K562 (cell line): ENCODE measurements around the gene PPARD. TPM values are rescaled to one million over a fixed set of nuclear protein-coding genes. Genes with fewer than 3 reads are reported as not detected.

Source experiments
- ATAC-seq: fragments of 200-7000 bp; cut with Tn5 transposase; 3 replicates; pipeline ENCODE4 v1.9.1; 2020; ENCODE audit warnings: moderate library complexity
- BruUV-seq: library from RNA; stranded (reverse); fragments of 400-500 nt; replicated peaks from 2 replicates; lab custom pipeline; 2021; lab: Mats Ljungman, UMichigan
- CTCF ChIA-PET: fragments of 300-600 bp; formaldehyde crosslinking; extraction: SDS; loops from one replicate; lab custom pipeline; 2021; ENCODE audit warnings: low intra/inter-chr PET ratio; lab: Yijun Ruan, JAX
- POLR2A ChIA-PET: fragments of 300-600, 350-650 bp; sonication (Branson Sonifier 250); formaldehyde crosslinking; extraction: SDS; loops from one replicate; lab custom pipeline; 2021; ENCODE audit warnings: antibody characterized with exemption, inconsistent platforms; lab: Yijun Ruan, JAX
- DNase-seq, 4 experiments: peaks; one replicate each; pipeline versions ENCODE4 v3.0.0 to v3.0.0-alpha.2; 2011 to 2018; ENCODE audit warnings: low spot score in 3 of 4, mixed read lengths in 3 of 4; ENCODE audit errors: extremely low read depth in 1 of 4
- FAIRE-seq: peaks from 2 replicates; lab custom pipeline; 2011; peaks lifted over from hg19 to GRCh38; lab: Jason Lieb, UNC
- H2AFZ ChIP-seq: 2 replicates; pipeline ENCODE4 v1.6.0; 2011; ENCODE audit warnings: low read depth, low read length, control low read depth, inconsistent platforms
- H3K27ac ChIP-seq: fragments of 200-600 bp; 3 replicates; pipeline ENCODE4 v1.8.0; 2011; ENCODE audit warnings: low read depth, mild to moderate bottlenecking, control low read depth, inconsistent platforms, low read length, moderate library complexity, mixed read lengths; ENCODE audit errors: extremely low read depth
- H3K27me3 ChIP-seq, 2 experiments: fragments of 300-600 bp in 1 of 2; 2 replicates in 1 of 2; 3 replicates in 1 of 2; pipeline versions ENCODE4 v1.6.0 to v1.8.0; 2011; ENCODE audit warnings: inconsistent platforms in 2 of 2, low read length in 2 of 2, mild to moderate bottlenecking in 1 of 2, mixed read lengths in 1 of 2, moderate library complexity in 1 of 2; ENCODE audit not compliant: control insufficient read depth in 2 of 2, insufficient read depth in 2 of 2
- H3K36me3 ChIP-seq: fragments of 300-600 bp; 3 replicates; pipeline ENCODE4 v1.8.0; 2011; ENCODE audit warnings: mild to moderate bottlenecking, low read length, inconsistent platforms; ENCODE audit not compliant: control insufficient read depth, insufficient read depth
- H3K4me1 ChIP-seq, 2 experiments: fragments of 200-600 bp in 1 of 2; replicated peaks in 1 of 2; 2 replicates in 1 of 2; 3 replicates in 1 of 2; pipeline versions ENCODE4 v1.5.1 to v1.8.0; 2011; ENCODE audit warnings: inconsistent platforms in 2 of 2, low read length in 2 of 2, mild to moderate bottlenecking in 1 of 2, mixed read lengths in 1 of 2, moderate library complexity in 1 of 2; ENCODE audit not compliant: control insufficient read depth in 2 of 2, insufficient read depth in 2 of 2
- H3K4me2 ChIP-seq: 2 replicates; pipeline ENCODE4 v1.6.1; 2011; ENCODE audit warnings: low read length, control low read depth, inconsistent platforms, mixed read lengths; ENCODE audit not compliant: insufficient read depth
- H3K4me3 ChIP-seq: fragments of 200-600 bp; sonication (generic), shearing (Covaris generic); 2 replicates; pipeline ENCODE4 v1.5.1; 2016; ENCODE audit warnings: control low read depth, inconsistent platforms
- H3K79me2 ChIP-seq: fragments of 200-600 bp; 3 replicates; pipeline ENCODE4 v1.8.0; 2011; ENCODE audit warnings: low read length, inconsistent platforms; ENCODE audit not compliant: control insufficient read depth, insufficient read depth
- H3K9ac ChIP-seq, 2 experiments: 2 replicates each; pipeline versions ENCODE4 v1.6.0 to v1.6.1; 2011; ENCODE audit warnings: low read depth in 2 of 2, low read length in 2 of 2, control low read depth in 1 of 2, inconsistent platforms in 1 of 2, mild to moderate bottlenecking in 1 of 2, mixed read lengths in 1 of 2; ENCODE audit not compliant: insufficient read depth in 1 of 2
- H3K9me1 ChIP-seq: one replicate; pipeline ENCODE4 v1.6.0; 2011; ENCODE audit warnings: inconsistent platforms, mild to moderate bottlenecking, low read length, moderate library complexity; ENCODE audit not compliant: control insufficient read depth, insufficient read depth
- H3K9me3 ChIP-seq: replicated peaks from 2 replicates; pipeline ENCODE4 v1.5.1; 2011; ENCODE audit warnings: low read depth, low read length, inconsistent platforms; ENCODE audit not compliant: control insufficient read depth, insufficient read depth
- H4K20me1 ChIP-seq: replicated peaks from 2 replicates; pipeline ENCODE4 v1.6.1; 2011; ENCODE audit warnings: low read length, inconsistent platforms, mixed read lengths; ENCODE audit not compliant: control insufficient read depth, insufficient read depth
- BRD9 ChIP-seq: fragments of 450-650 bp; IDR thresholded peaks from 2 replicates; pipeline ENCODE4 v1.6.1; 2018; ENCODE audit warnings: low read depth; ENCODE audit not compliant: partially characterized antibody
- ELF2 ChIP-seq: fragments of 250-450 bp; sonication (Bioruptor Pico); IDR thresholded peaks from 2 replicates; pipeline ENCODE4 v1.5.0; 2021; ENCODE audit warnings: mild to moderate bottlenecking
- ETV6 ChIP-seq, 3 experiments: fragments of 150-350 bp in 1 of 3; sonication (generic) in 1 of 3; formaldehyde crosslinking in 1 of 3; IDR thresholded peaks; 2 replicates each; pipeline versions ENCODE4 v1.6.1 to v1.8.0; 2014 to 2022; ENCODE audit warnings: borderline replicate concordance in 2 of 3, low read depth in 2 of 3, antibody characterized with exemption in 1 of 3, low read length in 1 of 3, mild to moderate bottlenecking in 1 of 3, missing genetic modification reagents in 1 of 3
- GABPB1 ChIP-seq: sonication (generic); formaldehyde crosslinking; IDR thresholded peaks from 2 replicates; pipeline ENCODE4 v1.8.0; 2022; ENCODE audit warnings: mild to moderate bottlenecking, missing genetic modification reagents
- JUN ChIP-seq, 2 experiments: sonication (generic) in 1 of 2; formaldehyde crosslinking in 1 of 2; IDR thresholded peaks; 2 replicates each; pipeline versions ENCODE4 v1.6.1 to v1.8.0; 2012 to 2022; ENCODE audit warnings: borderline replicate concordance in 2 of 2, mild to moderate bottlenecking in 2 of 2, improper control_type of control experiment in 1 of 2, low read depth in 1 of 2, low read length in 1 of 2, missing genetic modification reagents in 1 of 2
- SMARCA4 ChIP-seq: fragments of 450-650 bp; IDR thresholded peaks from 2 replicates; pipeline ENCODE4 v1.6.1; 2016
- TRIM28 ChIP-seq: fragments of 450-650 bp; IDR thresholded peaks from 2 replicates; pipeline ENCODE4 v1.6.1; 2017
- ZFP1 ChIP-seq: fragments of 450-650 bp; formaldehyde crosslinking; IDR thresholded peaks from 2 replicates; pipeline ENCODE4 v1.4.0; 2020; ENCODE audit warnings: mild to moderate bottlenecking, mixed read lengths
- ZNF384 ChIP-seq: IDR thresholded peaks from 2 replicates; pipeline ENCODE4 v1.6.1; 2012; ENCODE audit warnings: low read depth, low read length, improper control_type of control experiment
- WGBS: fragments of 100-300 bp; shearing (Covaris generic); methylation state at CpG from one replicate; pipeline ENCODE4 v1.1.6; 2016; ENCODE audit warnings: low coverage, mixed read lengths; ENCODE audit not compliant: insufficient coverage; ENCODE audit errors: missing lambda C conversion rate; 5-methylcytosine and 5-hydroxymethylcytosine counted together
- in situ Hi-C: fragments of 300-500 bp; cut with MboI; formaldehyde crosslinking; loops from 4 replicates; pipeline ENCODE4 v1.15.0; 2018; ENCODE audit warnings: inconsistent platforms, mixed read lengths
- intact Hi-C: fragments of 100-400 bp; cut with micrococcal nuclease; formaldehyde crosslinking; loops from 2 replicates; pipeline ENCODE4 v1.14.2; 2022
- polyA plus RNA-seq, 8 experiments: library from polyadenylated mRNA; depleted of rRNA in 4 of 8; stranded (reverse) in 5 of 8; unstranded in 3 of 8; fragments of >200 nt; fragmentation: Nextera tagmentation in 2 of 8; fragmentation: Illumina TruSeq in 1 of 8; extraction: Ambion mirVana in 2 of 8; extraction: Trizol in 1 of 8; gene quantifications; 2 replicates each; pipeline versions ENCODE4 v1.2.1 to v1.2.3, GENCODE V29; 2011 to 2014; ENCODE audit warnings: inconsistent platforms in 1 of 8, missing spikeins in 1 of 8
- total RNA-seq, 7 experiments: library from RNA; depleted of rRNA in 6 of 7; stranded (reverse); fragments of >200 nt in 6 of 7; fragmentation: Illumina TruSeq in 2 of 7; extraction: Trizol in 2 of 7; gene quantifications; 2 replicates each; pipeline versions ENCODE4 v1.2.1 to v1.2.3, GENCODE V29; 2011 to 2021; ENCODE audit warnings: low replicate concordance in 1 of 7
- TF ChIP-seq, protein P1 (sequence below), 3 experiments: fragments of 200-800 bp in 1 of 3; fragments of 250-450 bp in 1 of 3; fragments of 450-650 bp in 1 of 3; sonication (Bioruptor Pico) in 1 of 3; sonication (Bioruptor generic) in 1 of 3; formaldehyde crosslinking in 1 of 3; IDR thresholded peaks; 2 replicates each; pipeline versions ENCODE4 v1.6.1 to v1.8.0; 2016 to 2022; ENCODE audit warnings: mild to moderate bottlenecking in 2 of 3, missing genetic modification characterization in 2 of 3, missing compliant biosample characterization in 1 of 3, moderate library complexity in 1 of 3
- TF ChIP-seq, protein P2 (sequence below): fragments of 450-650 bp; IDR thresholded peaks from 2 replicates; pipeline ENCODE4 v1.6.1; 2016; ENCODE audit warnings: borderline replicate concordance
- TF ChIP-seq, protein P3 (sequence below): sonication (generic); formaldehyde crosslinking; IDR thresholded peaks from 2 replicates; pipeline ENCODE4 v1.8.1; 2022; ENCODE audit warnings: missing genetic modification reagents

PPARD gene
- total and polyA plus RNA-seq, 9 of the 15 experiments (the other 6 are each of a cell fraction or from before 2014, with no cell fraction given), result 0.14 to 13.2 (median 3.8) TPM

DNA sequence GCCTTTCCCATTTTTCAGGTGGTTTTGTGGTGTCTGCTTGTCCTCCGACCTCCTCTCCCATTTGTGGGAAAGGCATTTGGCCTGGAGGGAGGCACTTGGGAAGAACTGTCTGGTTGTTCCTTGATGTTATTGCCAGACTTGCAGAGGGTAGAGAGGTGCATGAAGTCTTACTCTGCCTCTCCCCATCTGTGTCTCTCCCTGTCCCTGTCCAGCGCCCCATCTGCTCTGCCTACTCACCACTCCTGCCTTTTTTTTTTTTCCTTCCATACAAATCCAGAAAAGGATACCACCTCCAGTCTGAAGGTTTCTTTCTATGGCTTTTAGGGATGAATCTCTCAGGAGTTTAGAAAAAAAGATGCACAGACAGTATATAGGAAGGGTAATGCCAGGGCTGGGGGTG lies 19.8 kb downstream of the PPARD start (continued):
- TF ChIP-seq ZNF384 (peak; percentile 36; the same call in 1 of the 2 replicates), BRD9 (no peak)
- TF ChIP-seq, protein P1, sequence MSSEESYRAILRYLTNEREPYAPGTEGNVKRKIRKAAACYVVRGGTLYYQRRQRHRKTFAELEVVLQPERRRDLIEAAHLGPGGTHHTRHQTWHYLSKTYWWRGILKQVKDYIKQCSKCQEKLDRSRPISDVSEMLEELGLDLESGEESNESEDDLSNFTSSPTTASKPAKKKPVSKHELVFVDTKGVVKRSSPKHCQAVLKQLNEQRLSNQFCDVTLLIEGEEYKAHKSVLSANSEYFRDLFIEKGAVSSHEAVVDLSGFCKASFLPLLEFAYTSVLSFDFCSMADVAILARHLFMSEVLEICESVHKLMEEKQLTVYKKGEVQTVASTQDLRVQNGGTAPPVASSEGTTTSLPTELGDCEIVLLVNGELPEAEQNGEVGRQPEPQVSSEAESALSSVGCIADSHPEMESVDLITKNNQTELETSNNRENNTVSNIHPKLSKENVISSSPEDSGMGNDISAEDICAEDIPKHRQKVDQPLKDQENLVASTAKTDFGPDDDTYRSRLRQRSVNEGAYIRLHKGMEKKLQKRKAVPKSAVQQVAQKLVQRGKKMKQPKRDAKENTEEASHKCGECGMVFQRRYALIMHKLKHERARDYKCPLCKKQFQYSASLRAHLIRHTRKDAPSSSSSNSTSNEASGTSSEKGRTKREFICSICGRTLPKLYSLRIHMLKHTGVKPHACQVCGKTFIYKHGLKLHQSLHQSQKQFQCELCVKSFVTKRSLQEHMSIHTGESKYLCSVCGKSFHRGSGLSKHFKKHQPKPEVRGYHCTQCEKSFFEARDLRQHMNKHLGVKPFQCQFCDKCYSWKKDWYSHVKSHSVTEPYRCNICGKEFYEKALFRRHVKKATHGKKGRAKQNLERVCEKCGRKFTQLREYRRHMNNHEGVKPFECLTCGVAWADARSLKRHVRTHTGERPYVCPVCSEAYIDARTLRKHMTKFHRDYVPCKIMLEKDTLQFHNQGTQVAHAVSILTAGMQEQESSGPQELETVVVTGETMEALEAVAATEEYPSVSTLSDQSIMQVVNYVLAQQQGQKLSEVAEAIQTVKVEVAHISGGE (CRISPR knock-in tag; IDR thresholded peaks at IDR 0.05), result no peak

DNA sequence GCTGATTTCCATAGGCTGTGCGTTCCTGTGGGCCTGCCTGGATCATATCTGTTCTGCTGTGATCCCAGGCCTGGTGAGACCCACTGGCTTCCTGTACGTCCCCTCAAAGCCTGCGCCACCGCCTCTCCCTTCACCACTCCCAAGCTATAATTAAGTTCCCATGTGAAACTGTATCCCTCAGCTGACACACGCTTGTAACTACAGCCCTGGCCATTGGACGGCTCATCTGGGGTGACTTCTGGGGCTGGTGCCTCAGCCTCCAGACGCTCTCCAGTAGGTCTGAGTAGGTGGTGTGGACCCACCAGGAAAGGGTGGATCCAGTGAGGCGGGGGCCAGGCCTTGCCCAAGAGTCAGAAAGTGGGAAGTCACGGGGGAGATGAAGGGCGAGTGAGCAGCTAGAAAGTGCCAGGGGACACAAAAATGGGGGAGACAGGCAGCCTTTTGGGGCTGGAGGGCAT lies 21.0 kb downstream of the PPARD start:
- Histone ChIP-seq H3K36me3 (no peaks in the 10 kb centered on the region; the same call in 2 of the 3 replicates), H3K4me3 (peak overlapping the region; percentile 19), H3K79me2 (peaks cover 26% of the 10 kb centered on the region), H2AFZ (peak overlapping the region; percentile 68), H3K27me3 (no peaks in the 10 kb centered on the region), H4K20me1 (0 out of 2 replicates have a peak, but pooled peaks cover 1% of the 10 kb centered on the region), H3K9me3 (no peaks in the 10 kb centered on the region), H3K4me2 (peak overlapping the region; percentile 78), H3K4me1 (peaks cover 20 to 47% of the 10 kb centered on the region in 2 experiments), H3K27ac (peak overlapping the region; percentile 87), H3K9ac (peak overlapping the region; percentile 60 to 89), H3K9me1 (no peaks in the 10 kb centered on the region)
- ChIA-PET CTCF (no interaction called here), POLR2A (interaction anchor here (0.6 to 2.6 kb wide), 13 partner anchors 8 to 163 kb away, joined by 3 to 11 read pairs (median 3); no protein-coding TSS in a partner anchor)
- WGBS, result 7% methylated on average over 10 of the region's 10 CpGs
- no TSS peak for BruUV-seq
- DNase-seq (peak; percentile 86 to 96 (median 91)), ATAC-seq (peak; percentile 94), FAIRE-seq (peak; percentile 96)
- in situ Hi-C loops, result no loop called here
- intact Hi-C loops, result loop anchor here (2.0 kb wide), 1 partner anchor 21 kb away; the partner anchor contains the start of gene PPARD
- TF ChIP-seq GABPB1 (CRISPR knock-in tag) (peak; percentile 54; the same call in 1 of the 2 replicates), TRIM28 (no peak), SMARCA4 (peak; percentile 63; the same call in 1 of the 2 replicates), ZFP1 (CRISPR knock-in tag) (no peak), ELF2 (CRISPR knock-in tag) (no peak), ETV6 (IDR thresholded peaks at IDR 0.05; ENCODE audit: borderline replicate concordance in 1 of 2, low read depth in 2 of 2, low read length in 1 of 2) (no peak), ETV6 (CRISPR knock-in tag; IDR thresholded peaks at IDR 0.05; ENCODE audit: borderline replicate concordance) (no peak), JUN (IDR thresholded peaks at IDR 0.05; ENCODE audit: borderline replicate concordance, low read depth, low read length) (0 out of 2 replicates have a peak, but pooled peaks have one; percentile 22), JUN (CRISPR knock-in tag; IDR thresholded peaks at IDR 0.05; ENCODE audit: borderline replicate concordance) (no peak)
- TF ChIP-seq, protein P2, sequence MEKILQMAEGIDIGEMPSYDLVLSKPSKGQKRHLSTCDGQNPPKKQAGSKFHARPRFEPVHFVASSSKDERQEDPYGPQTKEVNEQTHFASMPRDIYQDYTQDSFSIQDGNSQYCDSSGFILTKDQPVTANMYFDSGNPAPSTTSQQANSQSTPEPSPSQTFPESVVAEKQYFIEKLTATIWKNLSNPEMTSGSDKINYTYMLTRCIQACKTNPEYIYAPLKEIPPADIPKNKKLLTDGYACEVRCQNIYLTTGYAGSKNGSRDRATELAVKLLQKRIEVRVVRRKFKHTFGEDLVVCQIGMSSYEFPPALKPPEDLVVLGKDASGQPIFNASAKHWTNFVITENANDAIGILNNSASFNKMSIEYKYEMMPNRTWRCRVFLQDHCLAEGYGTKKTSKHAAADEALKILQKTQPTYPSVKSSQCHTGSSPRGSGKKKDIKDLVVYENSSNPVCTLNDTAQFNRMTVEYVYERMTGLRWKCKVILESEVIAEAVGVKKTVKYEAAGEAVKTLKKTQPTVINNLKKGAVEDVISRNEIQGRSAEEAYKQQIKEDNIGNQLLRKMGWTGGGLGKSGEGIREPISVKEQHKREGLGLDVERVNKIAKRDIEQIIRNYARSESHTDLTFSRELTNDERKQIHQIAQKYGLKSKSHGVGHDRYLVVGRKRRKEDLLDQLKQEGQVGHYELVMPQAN, result 0 out of 2 replicates have a peak, but pooled peaks have one; percentile 27
- TF ChIP-seq, protein P3, sequence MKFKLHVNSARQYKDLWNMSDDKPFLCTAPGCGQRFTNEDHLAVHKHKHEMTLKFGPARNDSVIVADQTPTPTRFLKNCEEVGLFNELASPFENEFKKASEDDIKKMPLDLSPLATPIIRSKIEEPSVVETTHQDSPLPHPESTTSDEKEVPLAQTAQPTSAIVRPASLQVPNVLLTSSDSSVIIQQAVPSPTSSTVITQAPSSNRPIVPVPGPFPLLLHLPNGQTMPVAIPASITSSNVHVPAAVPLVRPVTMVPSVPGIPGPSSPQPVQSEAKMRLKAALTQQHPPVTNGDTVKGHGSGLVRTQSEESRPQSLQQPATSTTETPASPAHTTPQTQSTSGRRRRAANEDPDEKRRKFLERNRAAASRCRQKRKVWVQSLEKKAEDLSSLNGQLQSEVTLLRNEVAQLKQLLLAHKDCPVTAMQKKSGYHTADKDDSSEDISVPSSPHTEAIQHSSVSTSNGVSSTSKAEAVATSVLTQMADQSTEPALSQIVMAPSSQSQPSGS (CRISPR knock-in tag), result no peak
